Erythroblast (primary cell): Measurements from ENCODE around the gene CYB5RL.

Experiments used
- GATA1 ChIP-seq: IDR thresholded peaks from 2 replicates; pipeline ENCODE4 v1.6.1; 2011; ENCODE audit warnings: low read depth, mild to moderate bottlenecking, control low read depth, low read length, moderate library complexity
- POLR2A ChIP-seq: IDR thresholded peaks from 2 replicates; pipeline ENCODE4 v1.6.1; 2011; ENCODE audit warnings: mild to moderate bottlenecking, low read length

DNA sequence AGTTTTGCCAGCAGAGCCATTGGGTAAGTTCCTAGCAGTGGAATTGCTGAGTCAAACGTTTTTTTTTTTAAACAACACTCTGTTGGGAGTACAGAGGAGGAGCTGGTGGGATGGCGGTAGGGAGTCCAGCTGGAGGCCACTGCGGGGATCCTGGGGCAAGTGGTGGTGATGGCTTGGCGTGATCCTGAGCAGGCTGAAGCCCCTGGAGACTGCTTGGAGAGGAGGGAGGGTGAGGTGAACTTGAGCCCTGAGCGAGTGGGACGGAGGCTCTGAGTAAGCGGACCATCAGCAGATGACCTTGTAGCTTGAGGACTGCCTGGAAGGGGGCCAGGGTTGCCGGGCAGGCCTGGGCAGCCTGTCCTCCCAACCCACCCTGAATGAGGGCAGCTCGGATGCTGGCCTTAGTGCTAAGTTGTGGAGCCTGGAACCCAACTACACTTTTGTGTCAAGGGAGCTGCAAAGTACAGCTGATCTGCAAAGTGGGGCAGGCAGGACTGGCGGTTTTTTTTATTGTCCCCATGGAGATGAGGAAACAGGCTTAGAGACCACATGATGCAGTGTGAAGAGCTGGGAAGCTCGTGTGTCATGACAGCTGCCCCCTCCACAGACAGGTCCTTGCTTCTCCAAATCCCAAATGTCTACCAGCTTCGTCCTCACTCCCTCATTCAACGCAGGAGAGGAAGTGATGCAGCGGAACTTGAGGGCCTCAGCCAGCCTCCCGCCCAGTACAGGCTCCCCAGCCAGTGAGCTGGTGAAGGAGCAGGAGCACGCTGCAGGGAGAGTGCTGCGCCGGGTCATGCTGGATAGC is 20.4 kb upstream of the CYB5RL start:
- TF ChIP-seq POLR2A = no peak
- no peak for TF ChIP-seq GATA1
